HepG2 (cell line): Measurements from ENCODE around the gene TIMM8B. TPM values are rescaled to one million over a fixed set of nuclear protein-coding genes. Genes with fewer than 3 reads are reported as not detected.

Experiments used
- ATAC-seq: fragments of 200-7000 bp; cut with Tn5 transposase; 3 replicates; pipeline ENCODE4 v1.9.1; 2020; ENCODE audit warnings: mild to moderate bottlenecking, moderate library complexity
- BruUV-seq: library from RNA; stranded (reverse); fragments of 400-500 nt; replicated peaks from 2 replicates; lab custom pipeline; 2021; lab: Mats Ljungman, UMichigan
- CTCF ChIA-PET: fragments of 300-600 bp; formaldehyde crosslinking; extraction: SDS; loops from one replicate; lab custom pipeline; 2021; ENCODE audit warnings: low total read pairs, inconsistent platforms, low intra/inter-chr PET ratio; lab: Yijun Ruan, JAX
- POLR2A ChIA-PET: fragments of 350-600 bp; sonication (Branson Sonifier 250); formaldehyde crosslinking; loops from one replicate; lab custom pipeline; 2020; ENCODE audit warnings: antibody characterized with exemption, inconsistent platforms; lab: Yijun Ruan, JAX
- DNase-seq: peaks from one replicate; pipeline ENCODE4 v3.0.0-alpha.2; 2015; ENCODE audit warnings: low spot score
- FAIRE-seq: peaks from 3 replicates; lab custom pipeline; 2011; peaks lifted over from hg19 to GRCh38; lab: Jason Lieb, UNC
- H2AFZ ChIP-seq: one replicate; pipeline ENCODE4 v1.6.1; 2011; ENCODE audit warnings: low read length, inconsistent platforms
- H3K27ac ChIP-seq: fragments of 300-600 bp; 3 replicates; pipeline ENCODE4 v1.8.0; 2011; ENCODE audit warnings: mixed run types, mild to moderate bottlenecking, mixed read lengths, low read length, inconsistent platforms; ENCODE audit not compliant: insufficient read depth; ENCODE audit errors: extremely low read length
- H3K27me3 ChIP-seq, 2 experiments: fragments of 200-600 bp in 1 of 2; 2 replicates in 1 of 2; 3 replicates in 1 of 2; pipeline versions ENCODE4 v1.6.0 to v1.8.0; 2011; ENCODE audit warnings: low read length in 2 of 2, mild to moderate bottlenecking in 2 of 2, moderate library complexity in 2 of 2, inconsistent platforms in 1 of 2; ENCODE audit not compliant: insufficient read depth in 2 of 2, control insufficient read depth in 1 of 2
- H3K36me3 ChIP-seq, 2 experiments: fragments of 200-600 bp in 1 of 2; replicated peaks in 1 of 2; 2 replicates in 1 of 2; 3 replicates in 1 of 2; pipeline versions ENCODE4 v1.5.1 to v1.8.0; 2011; ENCODE audit warnings: low read length in 2 of 2, inconsistent platforms in 1 of 2; ENCODE audit not compliant: insufficient read depth in 2 of 2, control insufficient read depth in 1 of 2
- H3K4me1 ChIP-seq: 2 replicates; pipeline ENCODE4 v1.5.1; 2012; ENCODE audit warnings: low read length, inconsistent platforms; ENCODE audit not compliant: insufficient read depth
- H3K4me2 ChIP-seq: 2 replicates; pipeline ENCODE4 v1.6.0; 2011; ENCODE audit warnings: low read depth, low read length, inconsistent platforms
- H3K4me3 ChIP-seq, 3 experiments: fragments of 200-600 bp in 1 of 3; sonication (generic), shearing (Covaris generic) in 1 of 3; replicated peaks in 1 of 3; 2 replicates each; pipeline ENCODE4 v1.5.1; 2011 to 2016; ENCODE audit warnings: low read length in 3 of 3, inconsistent platforms in 2 of 3, low read depth in 2 of 3, mild to moderate bottlenecking in 2 of 3, control low read depth in 1 of 3, mixed read lengths in 1 of 3; ENCODE audit not compliant: insufficient read depth in 1 of 3
- H3K79me2 ChIP-seq: one replicate; pipeline ENCODE4 v1.6.1; 2011; ENCODE audit warnings: low read length, inconsistent platforms; ENCODE audit not compliant: insufficient read depth
- H3K9ac ChIP-seq: 2 replicates; pipeline ENCODE4 v1.6.0; 2011; ENCODE audit warnings: mild to moderate bottlenecking, low read depth, low read length, inconsistent platforms; ENCODE audit not compliant: insufficient read depth
- H3K9me3 ChIP-seq: 2 replicates; pipeline ENCODE4 v1.5.1; 2012; ENCODE audit warnings: mild to moderate bottlenecking, low read length
- H4K20me1 ChIP-seq: 2 replicates; pipeline ENCODE4 v1.6.0; 2011; ENCODE audit warnings: inconsistent platforms, mild to moderate bottlenecking, low read length, moderate library complexity; ENCODE audit not compliant: insufficient read depth
- ASH2L ChIP-seq: fragments of 300-600, 200-600 bp; sonication (generic); IDR thresholded peaks from 2 replicates; pipeline ENCODE4 v1.7.0; 2017; ENCODE audit warnings: low read depth, mild to moderate bottlenecking, moderate library complexity, mixed read lengths, low read length; ENCODE audit not compliant: insufficient read length
- FOXO1 ChIP-seq: sonication (generic); formaldehyde crosslinking; IDR thresholded peaks from 2 replicates; pipeline ENCODE4 v1.4.0; 2020; ENCODE audit warnings: missing genetic modification reagents
- HDAC1 ChIP-seq: sonication (generic); formaldehyde crosslinking; IDR thresholded peaks from 2 replicates; pipeline ENCODE4 v1.5.1; 2020; ENCODE audit warnings: mild to moderate bottlenecking, missing genetic modification reagents
- KDM5B ChIP-seq: sonication (generic); formaldehyde crosslinking; IDR thresholded peaks from 2 replicates; pipeline ENCODE4 v1.4.0; 2020; ENCODE audit warnings: missing genetic modification reagents, mild to moderate bottlenecking, borderline replicate concordance
- STAG1 ChIP-seq: sonication (generic); formaldehyde crosslinking; IDR thresholded peaks from 2 replicates; pipeline ENCODE4 v1.4.0; 2020; ENCODE audit warnings: missing genetic modification reagents
- ZMYM4 ChIP-seq: sonication (generic); formaldehyde crosslinking; IDR thresholded peaks from 2 replicates; pipeline ENCODE4 v1.8.1; 2023; ENCODE audit warnings: mild to moderate bottlenecking, missing genetic modification reagents
- ZNF143 ChIP-seq: sonication (generic); formaldehyde crosslinking; IDR thresholded peaks from 2 replicates; pipeline ENCODE4 v1.4.0; 2020; ENCODE audit warnings: missing genetic modification reagents
- ZNF224 ChIP-seq: sonication (generic); formaldehyde crosslinking; IDR thresholded peaks from 2 replicates; pipeline ENCODE4 v1.5.0; 2020; ENCODE audit warnings: mild to moderate bottlenecking, missing genetic modification reagents
- ZNF432 ChIP-seq: sonication (generic); formaldehyde crosslinking; IDR thresholded peaks from 2 replicates; pipeline ENCODE4 v1.5.0; 2020; ENCODE audit warnings: missing genetic modification reagents, mild to moderate bottlenecking, borderline replicate concordance
- ZNF547 ChIP-seq: sonication (generic); formaldehyde crosslinking; IDR thresholded peaks from 2 replicates; pipeline ENCODE4 v1.5.1; 2020; ENCODE audit warnings: mild to moderate bottlenecking, missing genetic modification reagents
- ZSCAN22 ChIP-seq: sonication (generic); formaldehyde crosslinking; IDR thresholded peaks from 2 replicates; pipeline ENCODE4 v1.4.0; 2020; ENCODE audit warnings: mild to moderate bottlenecking, missing genetic modification reagents
- WGBS: methylation state at CpG from one replicate; pipeline ENCODE4 v1.1.6; 2017; ENCODE audit warnings: low lambda C conversion rate; 5-methylcytosine and 5-hydroxymethylcytosine counted together
- in situ Hi-C: cut with HindIII; loops from 2 replicates; pipeline ENCODE4 v1.10.0; 2017; ENCODE audit warnings: low pct_unique_long_range_greater_than_20kb; ENCODE audit not compliant: extremely low pct_ligation_motif_present
- intact Hi-C: fragments of 100-400 bp; cut with micrococcal nuclease; formaldehyde crosslinking; loops from one replicate; pipeline ENCODE4 v1.10.0; 2022; ENCODE audit not compliant: unreplicated experiment
- polyA plus RNA-seq, 8 experiments: library from polyadenylated mRNA; depleted of rRNA in 3 of 8; stranded (reverse) in 7 of 8; unstranded in 1 of 8; fragments of >200 nt; fragmentation: Illumina TruSeq in 4 of 8; extraction: Trizol in 4 of 8; gene quantifications; 2 replicates each; pipeline versions ENCODE4 v1.2.1 to v1.2.3, GENCODE V29; 2011 to 2016; ENCODE audit warnings: low read depth in 4 of 8, missing spikeins in 1 of 8, mixed read lengths in 1 of 8; ENCODE audit not compliant: insufficient read depth in 1 of 8
- total RNA-seq, 5 experiments: library from RNA; depleted of rRNA; stranded (reverse); fragments of >200 nt; fragmentation: Illumina TruSeq; extraction: Trizol; gene quantifications; 2 replicates each; pipeline ENCODE4 v1.2.3, GENCODE V29; 2016; ENCODE audit warnings: low read depth in 1 of 5
- TF ChIP-seq, protein P1 (sequence below): sonication (generic); formaldehyde crosslinking; IDR thresholded peaks from 2 replicates; pipeline ENCODE4 v1.4.0; 2020; ENCODE audit warnings: mild to moderate bottlenecking, missing genetic modification reagents
- TF ChIP-seq, protein P2 (sequence below): sonication (generic); formaldehyde crosslinking; IDR thresholded peaks from 2 replicates; pipeline ENCODE4 v1.5.0; 2020; ENCODE audit warnings: mild to moderate bottlenecking, missing genetic modification reagents, moderate library complexity
- TF ChIP-seq, protein P3 (sequence below): sonication (generic); formaldehyde crosslinking; IDR thresholded peaks from 2 replicates; pipeline ENCODE4 v1.4.0; 2020; ENCODE audit warnings: missing genetic modification reagents

TIMM8B gene
- total and polyA plus RNA-seq, 2 of the 13 experiments (the other 11 are each of a cell fraction or from before 2014, with no cell fraction given), result 84.5 to 98.3 TPM

- TF ChIP-seq, protein P1, sequence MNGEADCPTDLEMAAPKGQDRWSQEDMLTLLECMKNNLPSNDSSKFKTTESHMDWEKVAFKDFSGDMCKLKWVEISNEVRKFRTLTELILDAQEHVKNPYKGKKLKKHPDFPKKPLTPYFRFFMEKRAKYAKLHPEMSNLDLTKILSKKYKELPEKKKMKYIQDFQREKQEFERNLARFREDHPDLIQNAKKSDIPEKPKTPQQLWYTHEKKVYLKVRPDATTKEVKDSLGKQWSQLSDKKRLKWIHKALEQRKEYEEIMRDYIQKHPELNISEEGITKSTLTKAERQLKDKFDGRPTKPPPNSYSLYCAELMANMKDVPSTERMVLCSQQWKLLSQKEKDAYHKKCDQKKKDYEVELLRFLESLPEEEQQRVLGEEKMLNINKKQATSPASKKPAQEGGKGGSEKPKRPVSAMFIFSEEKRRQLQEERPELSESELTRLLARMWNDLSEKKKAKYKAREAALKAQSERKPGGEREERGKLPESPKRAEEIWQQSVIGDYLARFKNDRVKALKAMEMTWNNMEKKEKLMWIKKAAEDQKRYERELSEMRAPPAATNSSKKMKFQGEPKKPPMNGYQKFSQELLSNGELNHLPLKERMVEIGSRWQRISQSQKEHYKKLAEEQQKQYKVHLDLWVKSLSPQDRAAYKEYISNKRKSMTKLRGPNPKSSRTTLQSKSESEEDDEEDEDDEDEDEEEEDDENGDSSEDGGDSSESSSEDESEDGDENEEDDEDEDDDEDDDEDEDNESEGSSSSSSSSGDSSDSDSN (CRISPR knock-in tag), result no peak
- TF ChIP-seq ZMYM4 (CRISPR knock-in tag) (peak; percentile 21; the same call in 1 of the 2 replicates), ZNF143 (CRISPR knock-in tag) (peak; percentile 57), STAG1 (CRISPR knock-in tag) (peak; percentile 58), HDAC1 (CRISPR knock-in tag) (0 out of 2 replicates have a peak, but pooled peaks have one; percentile 36), ZNF224 (CRISPR knock-in tag) (no peak)
- TF ChIP-seq, protein P2, sequence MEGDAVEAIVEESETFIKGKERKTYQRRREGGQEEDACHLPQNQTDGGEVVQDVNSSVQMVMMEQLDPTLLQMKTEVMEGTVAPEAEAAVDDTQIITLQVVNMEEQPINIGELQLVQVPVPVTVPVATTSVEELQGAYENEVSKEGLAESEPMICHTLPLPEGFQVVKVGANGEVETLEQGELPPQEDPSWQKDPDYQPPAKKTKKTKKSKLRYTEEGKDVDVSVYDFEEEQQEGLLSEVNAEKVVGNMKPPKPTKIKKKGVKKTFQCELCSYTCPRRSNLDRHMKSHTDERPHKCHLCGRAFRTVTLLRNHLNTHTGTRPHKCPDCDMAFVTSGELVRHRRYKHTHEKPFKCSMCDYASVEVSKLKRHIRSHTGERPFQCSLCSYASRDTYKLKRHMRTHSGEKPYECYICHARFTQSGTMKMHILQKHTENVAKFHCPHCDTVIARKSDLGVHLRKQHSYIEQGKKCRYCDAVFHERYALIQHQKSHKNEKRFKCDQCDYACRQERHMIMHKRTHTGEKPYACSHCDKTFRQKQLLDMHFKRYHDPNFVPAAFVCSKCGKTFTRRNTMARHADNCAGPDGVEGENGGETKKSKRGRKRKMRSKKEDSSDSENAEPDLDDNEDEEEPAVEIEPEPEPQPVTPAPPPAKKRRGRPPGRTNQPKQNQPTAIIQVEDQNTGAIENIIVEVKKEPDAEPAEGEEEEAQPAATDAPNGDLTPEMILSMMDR, result peak; percentile 65
Observed at GRCh38 chr11:112113539-112114457, 27.2 kb upstream of the TIMM8B start (continued).

DNA sequence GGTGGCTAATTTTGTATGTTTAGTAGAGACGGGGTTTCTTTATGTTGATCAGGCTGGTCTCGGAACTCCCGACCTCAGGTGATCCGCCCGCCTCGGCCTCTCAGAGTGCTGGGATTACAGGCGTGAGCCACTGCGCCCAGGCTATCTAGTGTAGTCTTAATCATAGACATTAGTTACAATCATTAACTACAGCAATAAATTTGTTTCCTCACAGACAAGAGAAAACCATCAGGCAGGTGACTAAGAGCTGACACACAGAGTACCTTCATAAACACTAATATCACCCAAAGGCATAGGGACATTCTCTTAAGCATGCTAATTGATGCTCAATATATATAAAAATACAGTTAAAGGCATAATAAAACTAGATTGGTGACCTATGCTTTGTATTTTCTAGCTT lies 19.5 kb upstream of the TIMM8B start:
- TF ChIP-seq, protein P3, sequence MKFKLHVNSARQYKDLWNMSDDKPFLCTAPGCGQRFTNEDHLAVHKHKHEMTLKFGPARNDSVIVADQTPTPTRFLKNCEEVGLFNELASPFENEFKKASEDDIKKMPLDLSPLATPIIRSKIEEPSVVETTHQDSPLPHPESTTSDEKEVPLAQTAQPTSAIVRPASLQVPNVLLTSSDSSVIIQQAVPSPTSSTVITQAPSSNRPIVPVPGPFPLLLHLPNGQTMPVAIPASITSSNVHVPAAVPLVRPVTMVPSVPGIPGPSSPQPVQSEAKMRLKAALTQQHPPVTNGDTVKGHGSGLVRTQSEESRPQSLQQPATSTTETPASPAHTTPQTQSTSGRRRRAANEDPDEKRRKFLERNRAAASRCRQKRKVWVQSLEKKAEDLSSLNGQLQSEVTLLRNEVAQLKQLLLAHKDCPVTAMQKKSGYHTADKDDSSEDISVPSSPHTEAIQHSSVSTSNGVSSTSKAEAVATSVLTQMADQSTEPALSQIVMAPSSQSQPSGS, result no peak
- TF ChIP-seq ZNF432 (no peak), ASH2L (no peak), ZSCAN22 (CRISPR knock-in tag) (no peak), FOXO1 (CRISPR knock-in tag) (no peak), ZNF547 (CRISPR knock-in tag) (no peak), KDM5B (CRISPR knock-in tag) (no peak)
- POLR2A ChIA-PET, result no interaction called here
- Histone ChIP-seq H3K27me3 (no peaks in the 10 kb centered on the region), H3K9me3 (no peaks in the 10 kb centered on the region), H3K4me1 (no peaks in the 10 kb centered on the region), H3K4me3 (no peak overlapping the region), H3K9ac (no peak overlapping the region), H3K27ac (no peak overlapping the region), H3K4me2 (no peak overlapping the region), H4K20me1 (no peaks in the 10 kb centered on the region), H3K79me2 (no peaks in the 10 kb centered on the region), H3K36me3 (no peaks in the 10 kb centered on the region), H2AFZ (no peak overlapping the region)
- in situ Hi-C loops, result no loop called here
- intact Hi-C loops, result no loop called here
- BruUV-seq, result no TSS peak
- no peak for DNase-seq
- 98% methylated on average over 8 of the region's 8 CpGs for WGBS
- no peak for FAIRE-seq
- ATAC-seq, result no peak
- CTCF ChIA-PET, result no interaction called here
